Neural cell (in vitro differentiated cells): Measurements from ENCODE around the gene ELP4. TPM values are rescaled to one million over a fixed set of nuclear protein-coding genes. Genes with fewer than 3 reads are reported as not detected.

ENCODE experiments used
- H2AFZ ChIP-seq: fragments of 200-600, 300-800 bp; sonication (generic), shearing (Covaris generic); 2 replicates; pipeline ENCODE4 v1.6.0; 2014; ENCODE audit warnings: low read depth, mild to moderate bottlenecking, antibody characterized with exemption, low read length, moderate library complexity
- H3F3A ChIP-seq: fragments of 200-600 bp; shearing (Covaris generic); 2 replicates; pipeline ENCODE4 v1.6.1; 2016; ENCODE audit warnings: mild to moderate bottlenecking, moderate library complexity, mixed read lengths, antibody characterized with exemption, low read length; ENCODE audit not compliant: insufficient read depth, poor library complexity, severe bottlenecking
- H3K27ac ChIP-seq: fragments of 200-600, 300-800 bp; sonication (generic), shearing (Covaris generic); 2 replicates; pipeline ENCODE4 v1.5.1; 2014; ENCODE audit warnings: mild to moderate bottlenecking, low read length, moderate library complexity
- H3K27me3 ChIP-seq: fragments of 300-800, 200-600 bp; sonication (generic), shearing (Covaris generic); 2 replicates; pipeline ENCODE4 v1.6.0; 2014; ENCODE audit warnings: mild to moderate bottlenecking, low read depth, low read length, moderate library complexity; ENCODE audit not compliant: insufficient read depth
- H3K36me3 ChIP-seq: fragments of 300-800, 200-600 bp; sonication (generic), shearing (Covaris generic); 2 replicates; pipeline ENCODE4 v1.5.1; 2014; ENCODE audit warnings: mild to moderate bottlenecking, antibody characterized with exemption, low read length, moderate library complexity; ENCODE audit not compliant: insufficient read depth
- H3K4me2 ChIP-seq: fragments of 300-800, 200-600 bp; sonication (generic), shearing (Covaris generic); 2 replicates; pipeline ENCODE4 v1.6.0; 2014; ENCODE audit warnings: mild to moderate bottlenecking, low read length
- H3K4me3 ChIP-seq: fragments of 300-800, 200-600 bp; sonication (generic), shearing (Covaris generic); 2 replicates; pipeline ENCODE4 v1.5.1; 2014; ENCODE audit warnings: mild to moderate bottlenecking, low read length, moderate library complexity
- H3K79me2 ChIP-seq: fragments of 200-600 bp; shearing (Covaris generic); replicated peaks from 2 replicates; pipeline ENCODE4 v1.6.0; 2014; ENCODE audit warnings: mild to moderate bottlenecking, low read length, moderate library complexity; ENCODE audit not compliant: insufficient read depth
- H3K9ac ChIP-seq: fragments of 300-800, 200-600 bp; sonication (generic), shearing (Covaris generic); 2 replicates; pipeline ENCODE4 v1.6.1; 2016; ENCODE audit warnings: mild to moderate bottlenecking, low read length, mixed read lengths
- H3K9me2 ChIP-seq: fragments of 200-600 bp; shearing (Covaris generic); 2 replicates; pipeline ENCODE4 v1.6.1; 2016; ENCODE audit warnings: mild to moderate bottlenecking, low read length, mixed read lengths; ENCODE audit not compliant: insufficient read depth
- H3K9me3 ChIP-seq: fragments of 200-600, 300-800 bp; sonication (generic), shearing (Covaris generic); 2 replicates; pipeline ENCODE4 v1.6.1; 2016; ENCODE audit warnings: mild to moderate bottlenecking, mixed run types, low read length, moderate library complexity, mixed read lengths
- H4K20me1 ChIP-seq: fragments of 200-600 bp; shearing (Covaris generic); 2 replicates; pipeline ENCODE4 v1.6.1; 2016; ENCODE audit warnings: mild to moderate bottlenecking, mixed run types; ENCODE audit not compliant: insufficient read depth
- CTCF ChIP-seq: fragments of 450-650 bp; IDR thresholded peaks from 2 replicates; pipeline ENCODE4 v1.5.1; 2014; ENCODE audit warnings: antibody characterized with exemption, mild to moderate bottlenecking, moderate library complexity; ENCODE audit not compliant: poor library complexity, severe bottlenecking
- EP300 ChIP-seq: fragments of 450-650 bp; conservative IDR thresholded peaks from 2 replicates; pipeline ENCODE4 v1.6.1; 2014; ENCODE audit warnings: antibody characterized with exemption, mild to moderate bottlenecking, moderate library complexity; ENCODE audit not compliant: poor library complexity, severe bottlenecking
- EZH2 ChIP-seq: fragments of 200-600, 300-800 bp; shearing (Covaris generic), sonication (generic); IDR thresholded peaks from 2 replicates; pipeline ENCODE4 v1.6.1; 2014; ENCODE audit warnings: antibody characterized with exemption, low read length, borderline replicate concordance, mild to moderate bottlenecking; ENCODE audit not compliant: insufficient read depth, poor library complexity, severe bottlenecking
- MXI1 ChIP-seq: fragments of 450-650 bp; conservative IDR thresholded peaks from 2 replicates; pipeline ENCODE4 v1.6.1; 2014; ENCODE audit warnings: antibody characterized with exemption, mild to moderate bottlenecking; ENCODE audit not compliant: poor library complexity, severe bottlenecking
- POLR2AphosphoS5 ChIP-seq: IDR thresholded peaks from 2 replicates; pipeline ENCODE4 v1.6.1; 2012
- RAD21 ChIP-seq: fragments of 450-650 bp; conservative IDR thresholded peaks from 2 replicates; pipeline ENCODE4 v1.6.1; 2014; ENCODE audit warnings: antibody characterized with exemption, mild to moderate bottlenecking, moderate library complexity
- REST ChIP-seq: IDR thresholded peaks from 2 replicates; pipeline ENCODE4 v1.6.1; 2012; ENCODE audit warnings: borderline replicate concordance
- SMC3 ChIP-seq: fragments of 450-650 bp; conservative IDR thresholded peaks from 2 replicates; pipeline ENCODE4 v1.6.1; 2014; ENCODE audit warnings: antibody characterized with exemption, mild to moderate bottlenecking, moderate library complexity; ENCODE audit not compliant: poor library complexity
- TAF1 ChIP-seq: IDR thresholded peaks from 2 replicates; pipeline ENCODE4 v1.6.1; 2012; ENCODE audit warnings: low read depth
- polyA plus RNA-seq: library from polyadenylated mRNA; depleted of rRNA; stranded (reverse); fragments of >200 nt; gene quantifications from 2 replicates; pipeline ENCODE4 v1.2.3, GENCODE V29; 2014

Gene ELP4
- polyA plus RNA-seq, 1 donor from 2014 or later: 30.4 TPM

- Histone ChIP-seq H3K27me3 (peaks cover 100% of the 10 kb centered on the region), H3K36me3 (no peaks in the 10 kb centered on the region), H2AFZ (no peak overlapping the region), H3K4me2 (no peak overlapping the region), H3K79me2 (no peaks in the 10 kb centered on the region), H3K9me3 (peaks cover 5% of the 10 kb centered on the region), H3K27ac (no peak overlapping the region), H3F3A (no peaks in the 10 kb centered on the region), H3K4me3 (no peak overlapping the region), H3K9ac (no peak overlapping the region), H3K9me2 (no peaks in the 10 kb centered on the region), H4K20me1 (no peaks in the 10 kb centered on the region)
- TF ChIP-seq POLR2AphosphoS5: no peak
- no peak for TF ChIP-seq MXI1
- no peak for TF ChIP-seq RAD21
- TF ChIP-seq EZH2: no peak
- TF ChIP-seq EP300: no peak
- no peak for TF ChIP-seq SMC3
- TF ChIP-seq TAF1: no peak
- no peak for TF ChIP-seq REST
- TF ChIP-seq CTCF: no peak
Measured at GRCh38 chr11:31821235-31821764, 311.7 kb downstream of the ELP4 start.

- Histone ChIP-seq H3K79me2 (no peaks in the 10 kb centered on the region), H4K20me1 (no peaks in the 10 kb centered on the region), H3K27ac (no peak overlapping the region), H3F3A (no peaks in the 10 kb centered on the region), H2AFZ (no peak overlapping the region), H3K27me3 (peaks cover 100% of the 10 kb centered on the region), H3K9me3 (peaks cover 5% of the 10 kb centered on the region), H3K36me3 (no peaks in the 10 kb centered on the region), H3K9me2 (no peaks in the 10 kb centered on the region), H3K4me2 (no peak overlapping the region), H3K4me3 (no peak overlapping the region), H3K9ac (no peak overlapping the region)
- no peak for TF ChIP-seq REST
- no peak for TF ChIP-seq TAF1
- TF ChIP-seq CTCF: no peak
- no peak for TF ChIP-seq RAD21
- no peak for TF ChIP-seq SMC3
- no peak for TF ChIP-seq MXI1
- no peak for TF ChIP-seq POLR2AphosphoS5
- TF ChIP-seq EZH2: no peak
- no peak for TF ChIP-seq EP300
Measured at GRCh38 chr11:31821766-31822165, 312.2 kb downstream of the ELP4 start.
